HG03280 (cell line): Measurements from ENCODE around the gene BCL11A.

ENCODE experiments used
- ATAC-seq: cut with Tn5 transposase; IDR thresholded peaks from one replicate; pipeline ENCODE4 v1.9.1; 2021; ENCODE audit warnings: mild to moderate bottlenecking, moderate library complexity; ENCODE audit not compliant: unreplicated experiment

The BCL11A gene

GRCh38 chr2:60411295-60411694 is 142.2 kb downstream of the BCL11A start:
- no peak for ATAC-seq

GRCh38 chr2:60410456-60411146 is 142.9 kb downstream of the BCL11A start:
- ATAC-seq: no peak

- ATAC-seq: no peak
Measured at GRCh38 chr2:60409531-60409871, 144.0 kb downstream of the BCL11A start.

- no peak for ATAC-seq
Measured at GRCh38 chr2:60408811-60409530, 144.5 kb downstream of the BCL11A start.

GRCh38 chr2:60408207-60408606 is 145.2 kb downstream of the BCL11A start:
- no peak for ATAC-seq

GRCh38 chr2:60407398-60407797 is 146.1 kb downstream of the BCL11A start:
- ATAC-seq: no peak

GRCh38 chr2:60406192-60406591 is 147.3 kb downstream of the BCL11A start:
- ATAC-seq: no peak

GRCh38 chr2:60405271-60405919 is 148.1 kb downstream of the BCL11A start:
- ATAC-seq: no peak
